Lower lobe of right lung (tissue), 2 donors: Measurements from ENCODE around the gene HRH4. TPM values are rescaled to one million over a fixed set of nuclear protein-coding genes. Genes with fewer than 3 reads are reported as not detected.

Experiments
- ATAC-seq, 2 donors: fragments of 200-7000 bp; cut with Tn5 transposase; one replicate each; pipeline ENCODE4 v1.9.1; 2020 to 2022; ENCODE audit warnings: mild to moderate bottlenecking in 2 of 2, moderate library complexity in 2 of 2
- DNase-seq: peaks from one replicate; pipeline ENCODE4 v3.0.0-alpha.2; 2020
- H3K27ac ChIP-seq: fragments of 200-600 bp; one replicate; pipeline ENCODE4 v1.8.0; 2022
- H3K27me3 ChIP-seq: fragments of 200-600 bp; one replicate; pipeline ENCODE4 v1.8.0; 2022; ENCODE audit warnings: low read depth
- H3K36me3 ChIP-seq: fragments of 200-600 bp; one replicate; pipeline ENCODE4 v1.8.0; 2022; ENCODE audit warnings: mild to moderate bottlenecking
- H3K4me1 ChIP-seq: fragments of 200-600 bp; one replicate; pipeline ENCODE4 v1.8.0; 2022
- H3K4me3 ChIP-seq: fragments of 200-600 bp; one replicate; pipeline ENCODE4 v1.8.0; 2022; ENCODE audit warnings: mild to moderate bottlenecking
- H3K9me3 ChIP-seq: fragments of 200-600 bp; one replicate; pipeline ENCODE4 v1.8.0; 2022
- intact Hi-C: fragments of 100-400 bp; cut with DNase I; formaldehyde crosslinking; loops from one replicate; pipeline ENCODE4 v1.11.0; 2022
- total RNA-seq: library from RNA; stranded (reverse); fragmentation: NEBNext Ultra II Directional; extraction: Animal tissue kit (Norgen Biotek cat#: 25700); gene quantifications from one replicate; pipeline ENCODE4 v1.2.1, GENCODE V29; 2021
- TF ChIP-seq, protein P1 (sequence below): fragments of 200-600 bp; IDR thresholded peaks from one replicate; pipeline ENCODE4 v1.8.0; 2022; ENCODE audit warnings: antibody characterized with exemption, mild to moderate bottlenecking
- donor health status: DM: no; HTN: yes; CAD: no; lungs with severe emphysema.

Gene HRH4
- total RNA-seq, 1 donor from 2014 or later, result 2.0 TPM

GRCh38 chr18:24465486-24465885, 5.0 kb downstream of the HRH4 start:
- no peak for DNase-seq
- Histone ChIP-seq H3K9me3 (no peaks in the 10 kb centered on the region), H3K4me3 (no peak overlapping the region), H3K27ac (no peak overlapping the region), H3K4me1 (no peaks in the 10 kb centered on the region), H3K36me3 (no peaks in the 10 kb centered on the region), H3K27me3 (no peaks in the 10 kb centered on the region)
- ATAC-seq, result peak; percentile 42 to 51
- TF ChIP-seq, protein P1, sequence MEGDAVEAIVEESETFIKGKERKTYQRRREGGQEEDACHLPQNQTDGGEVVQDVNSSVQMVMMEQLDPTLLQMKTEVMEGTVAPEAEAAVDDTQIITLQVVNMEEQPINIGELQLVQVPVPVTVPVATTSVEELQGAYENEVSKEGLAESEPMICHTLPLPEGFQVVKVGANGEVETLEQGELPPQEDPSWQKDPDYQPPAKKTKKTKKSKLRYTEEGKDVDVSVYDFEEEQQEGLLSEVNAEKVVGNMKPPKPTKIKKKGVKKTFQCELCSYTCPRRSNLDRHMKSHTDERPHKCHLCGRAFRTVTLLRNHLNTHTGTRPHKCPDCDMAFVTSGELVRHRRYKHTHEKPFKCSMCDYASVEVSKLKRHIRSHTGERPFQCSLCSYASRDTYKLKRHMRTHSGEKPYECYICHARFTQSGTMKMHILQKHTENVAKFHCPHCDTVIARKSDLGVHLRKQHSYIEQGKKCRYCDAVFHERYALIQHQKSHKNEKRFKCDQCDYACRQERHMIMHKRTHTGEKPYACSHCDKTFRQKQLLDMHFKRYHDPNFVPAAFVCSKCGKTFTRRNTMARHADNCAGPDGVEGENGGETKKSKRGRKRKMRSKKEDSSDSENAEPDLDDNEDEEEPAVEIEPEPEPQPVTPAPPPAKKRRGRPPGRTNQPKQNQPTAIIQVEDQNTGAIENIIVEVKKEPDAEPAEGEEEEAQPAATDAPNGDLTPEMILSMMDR, result no peak
- intact Hi-C loops, result no loop called here

- no peaks in the 10 kb centered on the region for H3K9me3 ChIP-seq
- H3K4me1 ChIP-seq, result no peaks in the 10 kb centered on the region
- intact Hi-C loops, result no loop called here
- ATAC-seq, result no peak
- H3K27ac ChIP-seq, result no peak overlapping the region
- no peak overlapping the region for H3K4me3 ChIP-seq
- TF ChIP-seq, protein P1, result no peak
- H3K27me3 ChIP-seq, result no peaks in the 10 kb centered on the region
- H3K36me3 ChIP-seq, result no peaks in the 10 kb centered on the region
- DNase-seq, result no peak
Observed at GRCh38 chr18:24466771-24467170, 6.3 kb downstream of the HRH4 start.

DNA sequence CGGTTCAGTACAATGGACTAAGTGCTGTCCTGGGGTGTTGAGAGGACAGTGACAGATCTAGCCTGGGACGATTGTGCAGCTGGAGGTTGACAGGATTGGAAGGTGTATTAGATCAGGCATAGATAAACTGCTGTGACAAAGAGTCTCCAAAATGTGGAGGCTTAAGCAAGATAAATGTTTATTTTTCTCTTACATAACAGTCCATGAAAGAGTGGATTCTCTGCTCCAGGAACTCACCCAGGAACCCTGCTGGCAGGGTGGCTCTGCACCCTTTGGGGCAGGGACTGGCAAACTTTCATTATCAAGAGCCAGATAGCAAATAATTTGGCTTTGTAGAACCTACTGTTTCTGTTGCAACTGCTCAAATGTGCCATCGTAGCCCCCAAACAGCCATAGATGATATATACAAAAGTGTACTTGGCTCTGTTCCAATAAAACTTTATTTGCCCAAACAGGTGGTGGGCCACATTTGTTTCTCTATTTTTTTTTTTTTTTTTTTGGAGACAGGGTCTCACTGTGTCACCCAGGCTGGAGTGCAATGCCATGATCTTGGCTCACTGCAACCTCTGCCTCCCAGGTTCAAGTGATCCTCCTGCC, 9.7 kb downstream of the HRH4 start:
- TF ChIP-seq, protein P1, result no peak
- intact Hi-C loops, result no loop called here

GRCh38 chr18:24470805-24471204, 10.4 kb downstream of the HRH4 start:
- Histone ChIP-seq H3K27ac (no peak overlapping the region), H3K9me3 (no peaks in the 10 kb centered on the region), H3K36me3 (no peaks in the 10 kb centered on the region), H3K27me3 (no peaks in the 10 kb centered on the region), H3K4me3 (no peak overlapping the region), H3K4me1 (no peaks in the 10 kb centered on the region)
- DNase-seq, result no peak
- intact Hi-C loops, result no loop called here
- ATAC-seq, result no peak
- TF ChIP-seq, protein P1, result no peak

More for the DNA sequence above, 9.7 kb downstream of the HRH4 start:
- Histone ChIP-seq H3K4me1 (no peaks in the 10 kb centered on the region), H3K4me3 (no peak overlapping the region), H3K27ac (no peak overlapping the region), H3K36me3 (no peaks in the 10 kb centered on the region), H3K27me3 (no peaks in the 10 kb centered on the region), H3K9me3 (no peaks in the 10 kb centered on the region)
- ATAC-seq (no peak), DNase-seq (no peak)

GRCh38 chr18:24472591-24472990, 12.2 kb downstream of the HRH4 start:
- TF ChIP-seq, protein P1, result no peak
- ATAC-seq (no peak), DNase-seq (no peak)
- H3K36me3 ChIP-seq, result no peaks in the 10 kb centered on the region
- intact Hi-C loops, result no loop called here
- H3K9me3 ChIP-seq, result no peaks in the 10 kb centered on the region
- H3K4me3 ChIP-seq, result no peak overlapping the region
- no peaks in the 10 kb centered on the region for H3K27me3 ChIP-seq
- no peaks in the 10 kb centered on the region for H3K4me1 ChIP-seq
- H3K27ac ChIP-seq, result no peak overlapping the region
